Neural progenitor cell (in vitro differentiated cells): ENCODE measurements around the gene RNF126. TPM values are rescaled to one million over a fixed set of nuclear protein-coding genes. Genes with fewer than 3 reads are reported as not detected.
"Not testable (repeated sequence)": the region's sequence is repeated elsewhere in the genome, so short reads cannot be mapped to it uniquely, and the experiment has no call there.

Source experiments
- DNase-seq: peaks from one replicate; pipeline ENCODE4 v3.0.0-alpha.2; 2016; ENCODE audit warnings: low spot score
- H2AFZ ChIP-seq: fragments of 200-600 bp; sonication (generic); replicated peaks from 2 replicates; pipeline ENCODE4 v1.6.1; 2016; ENCODE audit warnings: antibody characterized with exemption
- H3F3A ChIP-seq: fragments of 200-600 bp; sonication (generic); 2 replicates; pipeline ENCODE4 v1.6.1; 2016; ENCODE audit warnings: antibody characterized with exemption, low read depth
- H3K27ac ChIP-seq: fragments of 200-600 bp; sonication (generic); 2 replicates; pipeline ENCODE4 v1.5.1; 2016; ENCODE audit warnings: mild to moderate bottlenecking
- H3K27me3 ChIP-seq: fragments of 200-600 bp; sonication (generic); 2 replicates; pipeline ENCODE4 v1.6.1; 2016; ENCODE audit warnings: mild to moderate bottlenecking, moderate library complexity
- H3K36me3 ChIP-seq: fragments of 200-600 bp; sonication (generic); 2 replicates; pipeline ENCODE4 v1.5.1; 2016
- H3K4me1 ChIP-seq: fragments of 200-600 bp; sonication (generic); 2 replicates; pipeline ENCODE4 v1.6.1; 2016; ENCODE audit warnings: mixed run types
- H3K4me2 ChIP-seq: fragments of 200-600 bp; sonication (generic); 2 replicates; pipeline ENCODE4 v1.6.1; 2016
- H3K4me3 ChIP-seq: fragments of 200-600 bp; sonication (generic); 2 replicates; pipeline ENCODE4 v1.5.1; 2016
- H3K79me2 ChIP-seq: fragments of 200-600 bp; sonication (generic); 2 replicates; pipeline ENCODE4 v1.6.1; 2016; ENCODE audit warnings: low read depth
- H3K9ac ChIP-seq: fragments of 200-600 bp; sonication (generic); 2 replicates; pipeline ENCODE4 v1.6.1; 2016
- H3K9me3 ChIP-seq: fragments of 200-600 bp; sonication (generic); 2 replicates; pipeline ENCODE4 v1.5.1; 2016; ENCODE audit warnings: low read depth
- H4K20me1 ChIP-seq: fragments of 200-600 bp; sonication (generic); 2 replicates; pipeline ENCODE4 v1.6.1; 2016; ENCODE audit warnings: low read depth
- H3K27ac Mint-ChIP-seq: 3 replicates; pipeline ENCODE4 v1.8.0; 2021; ENCODE audit warnings: mixed read lengths
- H3K27me3 Mint-ChIP-seq: 2 replicates; pipeline ENCODE4 v1.8.0; 2022; ENCODE audit warnings: low read depth, mild to moderate bottlenecking, inconsistent platforms, moderate library complexity, mixed read lengths; ENCODE audit not compliant: insufficient read depth
- H3K36me3 Mint-ChIP-seq: 3 replicates; pipeline ENCODE4 v1.8.0; 2021; ENCODE audit warnings: mixed read lengths
- H3K4me1 Mint-ChIP-seq: 3 replicates; pipeline ENCODE4 v1.8.0; 2021; ENCODE audit warnings: mixed read lengths
- H3K4me3 Mint-ChIP-seq: 3 replicates; pipeline ENCODE4 v1.8.0; 2021; ENCODE audit warnings: mild to moderate bottlenecking, moderate library complexity, mixed read lengths
- H3K9me3 Mint-ChIP-seq: 3 replicates; pipeline ENCODE4 v1.8.0; 2020; ENCODE audit warnings: mixed read lengths
- CTCF ChIP-seq: fragments of 200-600 bp; sonication (generic); IDR thresholded peaks from 2 replicates; pipeline ENCODE4 v1.5.1; 2017; ENCODE audit warnings: antibody characterized with exemption, mild to moderate bottlenecking
- EZH2 ChIP-seq: fragments of 200-600 bp; sonication (generic); IDR thresholded peaks from 2 replicates; pipeline ENCODE4 v1.6.1; 2017; ENCODE audit warnings: antibody characterized with exemption, mild to moderate bottlenecking, moderate library complexity
- EZH2phosphoT487 ChIP-seq: fragments of 200-600 bp; sonication (generic); IDR thresholded peaks from 2 replicates; pipeline ENCODE4 v1.6.1; 2017; ENCODE audit warnings: antibody characterized with exemption
- total RNA-seq: library from RNA; depleted of rRNA; stranded (reverse); fragments of >200 nt; gene quantifications from 2 replicates; pipeline ENCODE4 v1.2.3, GENCODE V29; 2015; ENCODE audit warnings: low replicate concordance

RNF126 gene
- total RNA-seq, 1 donor from 2014 or later, result 9.7 TPM

- Histone ChIP-seq H3K4me2 (no peak overlapping the region), H2AFZ (no peak overlapping the region), H3K9ac (no peak overlapping the region), H3K27me3 (no peaks in the 10 kb centered on the region), H3K4me3 (no peak overlapping the region), H3K9me3 (no peaks in the 10 kb centered on the region), H3K27ac (no peak overlapping the region), H4K20me1 (no peaks in the 10 kb centered on the region), H3K36me3 (no peaks in the 10 kb centered on the region), H3K4me1 (no peaks in the 10 kb centered on the region), H3F3A (no peaks in the 10 kb centered on the region), H3K79me2 (no peaks in the 10 kb centered on the region)
- H3K4me1 Mint-ChIP-seq, result no peaks in the 10 kb centered on the region
- H3K27me3 Mint-ChIP-seq, result peaks cover 9% of the 10 kb centered on the region
- H3K27ac Mint-ChIP-seq, result no peak overlapping the region
- peaks cover 17% of the 10 kb centered on the region for H3K9me3 Mint-ChIP-seq
- no peaks in the 10 kb centered on the region for H3K36me3 Mint-ChIP-seq
- DNase-seq, result no peak
- TF ChIP-seq EZH2phosphoT487, result no peak
- H3K4me3 Mint-ChIP-seq, result no peak overlapping the region
These were observed 58.7 kb downstream of the RNF126 start for GRCh38 chr19:604355-604754.

GRCh38 chr19:603779-604178 is 59.2 kb downstream of the RNF126 start:
- not testable (repeated sequence) for H3K36me3 ChIP-seq, H3K27ac ChIP-seq, H3K4me3 Mint-ChIP-seq, H3K9ac ChIP-seq, H3K27me3 Mint-ChIP-seq, H3K27ac Mint-ChIP-seq, H3F3A ChIP-seq, H3K27me3 ChIP-seq, H3K4me1 Mint-ChIP-seq, H3K36me3 Mint-ChIP-seq, H3K9me3 ChIP-seq, H3K79me2 ChIP-seq, H2AFZ ChIP-seq, DNase-seq, H3K4me2 ChIP-seq, H3K4me3 ChIP-seq, H3K4me1 ChIP-seq, H4K20me1 ChIP-seq
- peaks cover 17% of the 10 kb centered on the region for H3K9me3 Mint-ChIP-seq

- not testable (repeated sequence) for H3K9ac ChIP-seq, H3K9me3 ChIP-seq, H3K79me2 ChIP-seq, H3F3A ChIP-seq, H3K27ac ChIP-seq, H3K27me3 Mint-ChIP-seq, H3K4me2 ChIP-seq, H3K36me3 Mint-ChIP-seq, H3K4me1 ChIP-seq, H3K4me3 Mint-ChIP-seq, H3K27me3 ChIP-seq, H3K27ac Mint-ChIP-seq, H3K36me3 ChIP-seq, H2AFZ ChIP-seq, H3K4me1 Mint-ChIP-seq, H4K20me1 ChIP-seq, H3K4me3 ChIP-seq, DNase-seq
- H3K9me3 Mint-ChIP-seq, result peaks cover 17% of the 10 kb centered on the region
These were observed 59.7 kb downstream of the RNF126 start for GRCh38 chr19:603302-603639.

GRCh38 chr19:602391-603301 is 60.4 kb downstream of the RNF126 start:
- Mint-ChIP-seq H3K27me3 (peaks cover 9% of the 10 kb centered on the region), H3K4me1 (no peaks in the 10 kb centered on the region), H3K27ac (no peak overlapping the region), H3K9me3 (peaks cover 17% of the 10 kb centered on the region), H3K4me3 (no peak overlapping the region), H3K36me3 (no peaks in the 10 kb centered on the region)
- Histone ChIP-seq H3F3A (no peaks in the 10 kb centered on the region), H3K9me3 (no peaks in the 10 kb centered on the region), H2AFZ (no peak overlapping the region), H3K36me3 (no peaks in the 10 kb centered on the region), H3K27me3 (no peaks in the 10 kb centered on the region), H3K4me1 (no peaks in the 10 kb centered on the region), H3K4me2 (no peak overlapping the region), H3K79me2 (no peaks in the 10 kb centered on the region), H3K27ac (no peak overlapping the region), H4K20me1 (no peaks in the 10 kb centered on the region), H3K9ac (no peak overlapping the region), H3K4me3 (no peak overlapping the region)
- TF ChIP-seq CTCF (no peak), EZH2phosphoT487 (no peak), EZH2 (no peak)
- no peak for DNase-seq

- Mint-ChIP-seq H3K9me3 (peaks cover 17% of the 10 kb centered on the region), H3K27ac (no peak overlapping the region), H3K36me3 (no peaks in the 10 kb centered on the region), H3K4me1 (no peaks in the 10 kb centered on the region), H3K27me3 (peaks cover 9% of the 10 kb centered on the region), H3K4me3 (no peak overlapping the region)
- no peak overlapping the region for H2AFZ ChIP-seq
- H3K79me2 ChIP-seq, result no peaks in the 10 kb centered on the region
- no peaks in the 10 kb centered on the region for H4K20me1 ChIP-seq
- no peak overlapping the region for H3K4me2 ChIP-seq
- H3K4me3 ChIP-seq, result no peak overlapping the region
- no peaks in the 10 kb centered on the region for H3K4me1 ChIP-seq
- H3K9ac ChIP-seq, result no peak overlapping the region
- H3F3A ChIP-seq, result no peaks in the 10 kb centered on the region
- DNase-seq, result no peak
- no peak overlapping the region for H3K27ac ChIP-seq
- no peaks in the 10 kb centered on the region for H3K27me3 ChIP-seq
- no peaks in the 10 kb centered on the region for H3K9me3 ChIP-seq
- no peak for TF ChIP-seq CTCF
- TF ChIP-seq EZH2phosphoT487, result no peak
- no peak for TF ChIP-seq EZH2
- no peaks in the 10 kb centered on the region for H3K36me3 ChIP-seq
These were observed 61.2 kb downstream of the RNF126 start for GRCh38 chr19:601790-602189.
